Peyer's patch (tissue), 4 donors: ENCODE measurements around the gene TPCN2. TPM values are rescaled to one million over a fixed set of nuclear protein-coding genes. Genes with fewer than 3 reads are reported as not detected.

ENCODE experiments used
- DNase-seq, 3 donors: peaks; one replicate each; pipeline ENCODE4 v3.0.0-alpha.2; 2017 to 2019
- H3K27ac ChIP-seq, 4 donors: fragments of 200-600 bp; sonication (generic); one replicate each; pipeline ENCODE4 v1.5.1; 2016 to 2019
- H3K27me3 ChIP-seq, 2 donors: fragments of 200-600 bp; sonication (generic); one replicate each; pipeline ENCODE4 v1.5.1; 2019
- H3K36me3 ChIP-seq, 3 donors: fragments of 200-600 bp; sonication (generic); one replicate each; pipeline ENCODE4 v1.5.1; 2016 to 2019
- H3K4me1 ChIP-seq, 4 donors: fragments of 200-600 bp; sonication (generic); one replicate each; pipeline ENCODE4 v1.5.1; 2016 to 2019
- H3K4me3 ChIP-seq, 4 donors: fragments of 200-600 bp; sonication (generic); 1 replicate in 3 of 4; 2 replicates in 1 of 4; pipeline ENCODE4 v1.5.1; 2016 to 2019; ENCODE audit warnings: mild to moderate bottlenecking in 1 of 4
- H3K9me3 ChIP-seq, 4 donors: fragments of 200-600 bp; sonication (generic); one replicate each; pipeline ENCODE4 v1.5.1; 2016 to 2019; ENCODE audit warnings: mild to moderate bottlenecking in 1 of 4
- POLR2A ChIP-seq, 2 donors: fragments of 450-650 bp; IDR thresholded peaks; one replicate each; pipeline ENCODE4 v1.5.1; 2017; ENCODE audit warnings: antibody characterized with exemption in 2 of 2, mild to moderate bottlenecking in 2 of 2, moderate library complexity in 2 of 2
- total RNA-seq, 4 donors: library from RNA; depleted of rRNA; stranded (reverse); fragments of >200 nt; gene quantifications; one replicate each; pipeline ENCODE4 v1.1.0, GENCODE V29; 2016
- TF ChIP-seq, protein P1 (sequence below), 6 experiments: fragments of 450-650 bp in 4 of 6; fragments of 200-600 bp in 2 of 6; sonication (generic) in 1 of 6; IDR thresholded peaks; one replicate each; pipeline ENCODE4 v1.5.1; 2017 to 2019; ENCODE audit warnings: antibody characterized with exemption in 6 of 6, mild to moderate bottlenecking in 3 of 6, moderate library complexity in 1 of 6

The TPCN2 gene
- total RNA-seq, 4 donors from 2014 or later: 22.4 to 42.5 (median 33.0) TPM

DNA sequence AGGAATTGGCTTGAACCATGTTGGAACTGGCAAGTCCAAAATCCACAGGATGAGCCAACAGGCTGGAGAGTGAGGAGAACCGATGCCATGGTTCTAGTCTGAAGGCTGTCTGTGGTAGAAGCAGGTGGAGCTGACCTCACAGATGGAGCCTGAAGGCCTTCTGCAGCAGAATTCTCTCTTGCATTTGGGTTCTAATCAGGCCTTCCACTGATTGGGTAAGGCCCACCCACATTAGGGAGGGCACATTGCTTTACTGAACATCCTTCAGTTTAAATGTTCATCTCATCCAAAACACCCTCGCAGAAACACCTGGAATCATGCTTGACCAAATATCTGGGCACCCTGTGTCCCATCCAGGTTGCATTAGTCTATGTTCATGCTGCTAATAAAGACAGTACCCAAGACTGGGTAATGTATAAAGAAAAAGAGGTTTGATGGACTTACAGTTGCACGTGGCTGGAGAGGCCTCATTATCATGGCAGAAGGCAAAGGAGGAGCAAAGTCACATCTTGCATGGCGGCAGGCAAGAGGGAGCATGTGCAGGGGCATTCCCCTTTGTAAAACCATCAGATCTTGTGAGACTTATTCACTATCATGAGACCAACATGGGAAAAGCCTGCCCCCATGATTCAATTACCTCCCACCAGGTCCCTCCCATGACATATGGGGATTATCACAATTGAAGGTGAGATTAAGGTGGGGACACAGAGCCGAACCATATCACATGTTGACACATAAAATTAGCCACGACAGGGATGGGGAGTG, 122.9 kb downstream of the TPCN2 start:
- Histone ChIP-seq H3K4me1 (peaks cover 0 to 3% (median 0%) of the 10 kb centered on the region in 4 donors), H3K4me3 (no peak overlapping the region), H3K9me3 (no peaks in the 10 kb centered on the region), H3K27ac (no peak overlapping the region), H3K27me3 (no peaks in the 10 kb centered on the region), H3K36me3 (no peaks in the 10 kb centered on the region)
- no peak for DNase-seq
- no peak for TF ChIP-seq POLR2A (IDR thresholded peaks at IDR 0.05)
- TF ChIP-seq, protein P1, sequence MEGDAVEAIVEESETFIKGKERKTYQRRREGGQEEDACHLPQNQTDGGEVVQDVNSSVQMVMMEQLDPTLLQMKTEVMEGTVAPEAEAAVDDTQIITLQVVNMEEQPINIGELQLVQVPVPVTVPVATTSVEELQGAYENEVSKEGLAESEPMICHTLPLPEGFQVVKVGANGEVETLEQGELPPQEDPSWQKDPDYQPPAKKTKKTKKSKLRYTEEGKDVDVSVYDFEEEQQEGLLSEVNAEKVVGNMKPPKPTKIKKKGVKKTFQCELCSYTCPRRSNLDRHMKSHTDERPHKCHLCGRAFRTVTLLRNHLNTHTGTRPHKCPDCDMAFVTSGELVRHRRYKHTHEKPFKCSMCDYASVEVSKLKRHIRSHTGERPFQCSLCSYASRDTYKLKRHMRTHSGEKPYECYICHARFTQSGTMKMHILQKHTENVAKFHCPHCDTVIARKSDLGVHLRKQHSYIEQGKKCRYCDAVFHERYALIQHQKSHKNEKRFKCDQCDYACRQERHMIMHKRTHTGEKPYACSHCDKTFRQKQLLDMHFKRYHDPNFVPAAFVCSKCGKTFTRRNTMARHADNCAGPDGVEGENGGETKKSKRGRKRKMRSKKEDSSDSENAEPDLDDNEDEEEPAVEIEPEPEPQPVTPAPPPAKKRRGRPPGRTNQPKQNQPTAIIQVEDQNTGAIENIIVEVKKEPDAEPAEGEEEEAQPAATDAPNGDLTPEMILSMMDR (IDR thresholded peaks at IDR 0.05): no peak

- DNase-seq: no peak
- no peaks in the 10 kb centered on the region for H3K36me3 ChIP-seq
- no peak overlapping the region for H3K27ac ChIP-seq
- H3K4me3 ChIP-seq: no peak overlapping the region
- no peaks in the 10 kb centered on the region for H3K27me3 ChIP-seq
- no peaks in the 10 kb centered on the region for H3K9me3 ChIP-seq
- no peaks in the 10 kb centered on the region for H3K4me1 ChIP-seq
- TF ChIP-seq, protein P1 (IDR thresholded peaks at IDR 0.05): no peak
- TF ChIP-seq POLR2A (IDR thresholded peaks at IDR 0.05): no peak
Measured at GRCh38 chr11:69172674-69173073, 123.9 kb downstream of the TPCN2 start.

- TF ChIP-seq, protein P1 (IDR thresholded peaks at IDR 0.05): no peak
- no peak for TF ChIP-seq POLR2A (IDR thresholded peaks at IDR 0.05)
- Histone ChIP-seq H3K27ac (no peak overlapping the region), H3K4me1 (no peaks in the 10 kb centered on the region), H3K9me3 (no peaks in the 10 kb centered on the region), H3K27me3 (no peaks in the 10 kb centered on the region), H3K36me3 (no peaks in the 10 kb centered on the region), H3K4me3 (no peak overlapping the region)
- DNase-seq: no peak
Measured at GRCh38 chr11:69173331-69173730, 124.6 kb downstream of the TPCN2 start.

GRCh38 chr11:69173925-69174581, 125.3 kb downstream of the TPCN2 start:
- Histone ChIP-seq H3K36me3 (no peaks in the 10 kb centered on the region), H3K27me3 (no peaks in the 10 kb centered on the region), H3K4me1 (no peaks in the 10 kb centered on the region), H3K9me3 (no peaks in the 10 kb centered on the region), H3K27ac (no peak overlapping the region), H3K4me3 (no peak overlapping the region)
- no peak for DNase-seq
- TF ChIP-seq POLR2A (IDR thresholded peaks at IDR 0.05): no peak
- TF ChIP-seq, protein P1 (IDR thresholded peaks at IDR 0.05): no peak

- Histone ChIP-seq H3K27ac (no peak overlapping the region), H3K4me3 (no peak overlapping the region), H3K4me1 (no peaks in the 10 kb centered on the region), H3K36me3 (no peaks in the 10 kb centered on the region), H3K27me3 (no peaks in the 10 kb centered on the region), H3K9me3 (no peaks in the 10 kb centered on the region)
- no peak for DNase-seq
- TF ChIP-seq, protein P1 (IDR thresholded peaks at IDR 0.05): no peak
- TF ChIP-seq POLR2A (IDR thresholded peaks at IDR 0.05): no peak
Measured at GRCh38 chr11:69174841-69175240, 126.1 kb downstream of the TPCN2 start.
